ENCODE results near the gene DAP.

GRCh38 chr5:10702040-10702629 lies 58.9 kb downstream of the DAP start:
- TF ChIP-seq, protein P1, sequence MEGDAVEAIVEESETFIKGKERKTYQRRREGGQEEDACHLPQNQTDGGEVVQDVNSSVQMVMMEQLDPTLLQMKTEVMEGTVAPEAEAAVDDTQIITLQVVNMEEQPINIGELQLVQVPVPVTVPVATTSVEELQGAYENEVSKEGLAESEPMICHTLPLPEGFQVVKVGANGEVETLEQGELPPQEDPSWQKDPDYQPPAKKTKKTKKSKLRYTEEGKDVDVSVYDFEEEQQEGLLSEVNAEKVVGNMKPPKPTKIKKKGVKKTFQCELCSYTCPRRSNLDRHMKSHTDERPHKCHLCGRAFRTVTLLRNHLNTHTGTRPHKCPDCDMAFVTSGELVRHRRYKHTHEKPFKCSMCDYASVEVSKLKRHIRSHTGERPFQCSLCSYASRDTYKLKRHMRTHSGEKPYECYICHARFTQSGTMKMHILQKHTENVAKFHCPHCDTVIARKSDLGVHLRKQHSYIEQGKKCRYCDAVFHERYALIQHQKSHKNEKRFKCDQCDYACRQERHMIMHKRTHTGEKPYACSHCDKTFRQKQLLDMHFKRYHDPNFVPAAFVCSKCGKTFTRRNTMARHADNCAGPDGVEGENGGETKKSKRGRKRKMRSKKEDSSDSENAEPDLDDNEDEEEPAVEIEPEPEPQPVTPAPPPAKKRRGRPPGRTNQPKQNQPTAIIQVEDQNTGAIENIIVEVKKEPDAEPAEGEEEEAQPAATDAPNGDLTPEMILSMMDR (IDR thresholded peaks at IDR 0.05; ENCODE audit: borderline replicate concordance, extremely low read depth, low read length, poor library complexity, severe bottlenecking): no peak
- no peak for TF ChIP-seq EZH2 (IDR thresholded peaks at IDR 0.05; ENCODE audit: borderline replicate concordance, low read depth, low read length, severe bottlenecking)
